Measurements from ENCODE around the gene TBC1D22A. TPM values are rescaled to one million over a fixed set of nuclear protein-coding genes. Genes with fewer than 3 reads are reported as not detected.

The TBC1D22A gene
- total RNA-seq, 3 donors from 2014 or later: 29.8 to 31.1 (median 29.9) TPM

- H3K36me3 Mint-ChIP-seq (ENCODE audit: insufficient read depth): peaks cover 8% of the 10 kb centered on the region
- H3K9me3 Mint-ChIP-seq: no peaks in the 10 kb centered on the region
- H3K4me1 Mint-ChIP-seq (ENCODE audit: low read depth): peaks cover 76% of the 10 kb centered on the region
- DNase-seq (no peak), ATAC-seq (no peak)
- no peaks in the 10 kb centered on the region for H3K27me3 Mint-ChIP-seq (ENCODE audit: low read depth)
- no peak overlapping the region for H3K4me3 Mint-ChIP-seq
Measured at GRCh38 chr22:46767249-46767985, 5.0 kb downstream of the TBC1D22A start.

- DNase-seq (no peak), ATAC-seq (no peak)
- H3K36me3 Mint-ChIP-seq (ENCODE audit: insufficient read depth): peaks cover 8% of the 10 kb centered on the region
- H3K4me1 Mint-ChIP-seq (ENCODE audit: low read depth): peaks cover 77% of the 10 kb centered on the region
- H3K9me3 Mint-ChIP-seq: no peaks in the 10 kb centered on the region
- no peak overlapping the region for H3K4me3 Mint-ChIP-seq
- H3K27me3 Mint-ChIP-seq (ENCODE audit: low read depth): no peaks in the 10 kb centered on the region
Measured at GRCh38 chr22:46769191-46769675, 6.8 kb downstream of the TBC1D22A start.

GRCh38 chr22:46769706-46770105 is 7.3 kb downstream of the TBC1D22A start:
- Mint-ChIP-seq H3K27me3 (ENCODE audit: low read depth) (no peaks in the 10 kb centered on the region), H3K4me1 (ENCODE audit: low read depth) (peaks cover 77% of the 10 kb centered on the region), H3K36me3 (ENCODE audit: insufficient read depth) (peaks cover 7% of the 10 kb centered on the region), H3K4me3 (no peak overlapping the region), H3K9me3 (no peaks in the 10 kb centered on the region)
- ATAC-seq: no peak
- no peak for DNase-seq

- Mint-ChIP-seq H3K36me3 (ENCODE audit: insufficient read depth) (peaks cover 7% of the 10 kb centered on the region), H3K4me3 (no peak overlapping the region), H3K9me3 (no peaks in the 10 kb centered on the region), H3K27me3 (ENCODE audit: low read depth) (no peaks in the 10 kb centered on the region), H3K4me1 (ENCODE audit: low read depth) (peaks cover 77% of the 10 kb centered on the region)
- DNase-seq (no peak), ATAC-seq (no peak)
Measured at GRCh38 chr22:46770151-46770641, 7.7 kb downstream of the TBC1D22A start.

- H3K4me1 Mint-ChIP-seq (ENCODE audit: low read depth): peaks cover 78% of the 10 kb centered on the region
- DNase-seq (no peak), ATAC-seq (no peak)
- H3K9me3 Mint-ChIP-seq: no peaks in the 10 kb centered on the region
- H3K36me3 Mint-ChIP-seq (ENCODE audit: insufficient read depth): peaks cover 7% of the 10 kb centered on the region
- H3K4me3 Mint-ChIP-seq: peak overlapping the region; percentile 48
- H3K27me3 Mint-ChIP-seq (ENCODE audit: low read depth): no peaks in the 10 kb centered on the region
Measured at GRCh38 chr22:46770726-46771125, 8.3 kb downstream of the TBC1D22A start.

- DNase-seq (no peak), ATAC-seq (no peak)
- H3K4me1 Mint-ChIP-seq (ENCODE audit: low read depth): peaks cover 86% of the 10 kb centered on the region
- H3K36me3 Mint-ChIP-seq (ENCODE audit: insufficient read depth): peaks cover 4% of the 10 kb centered on the region
- no peaks in the 10 kb centered on the region for H3K27me3 Mint-ChIP-seq (ENCODE audit: low read depth)
- H3K9me3 Mint-ChIP-seq: no peaks in the 10 kb centered on the region
- H3K4me3 Mint-ChIP-seq: no peak overlapping the region
Measured at GRCh38 chr22:46773076-46773475, 10.6 kb downstream of the TBC1D22A start.

GRCh38 chr22:46774253-46774979 is 12.0 kb downstream of the TBC1D22A start:
- peak; percentile 55 to 56 for ATAC-seq
- Mint-ChIP-seq H3K4me1 (ENCODE audit: low read depth) (peaks cover 84% of the 10 kb centered on the region), H3K36me3 (ENCODE audit: insufficient read depth) (peaks cover 4% of the 10 kb centered on the region), H3K4me3 (peak overlapping the region; percentile 79), H3K27me3 (ENCODE audit: low read depth) (no peaks in the 10 kb centered on the region), H3K9me3 (no peaks in the 10 kb centered on the region)
- no peak for DNase-seq

- Mint-ChIP-seq H3K4me1 (ENCODE audit: low read depth) (peaks cover 80% of the 10 kb centered on the region), H3K9me3 (no peaks in the 10 kb centered on the region), H3K4me3 (peak overlapping the region; percentile 79), H3K27me3 (ENCODE audit: low read depth) (no peaks in the 10 kb centered on the region), H3K36me3 (ENCODE audit: insufficient read depth) (peaks cover 1% of the 10 kb centered on the region)
- DNase-seq (no peak), ATAC-seq (no peak)
Measured at GRCh38 chr22:46774980-46775849, 12.8 kb downstream of the TBC1D22A start.

- Mint-ChIP-seq H3K36me3 (ENCODE audit: insufficient read depth) (no peaks in the 10 kb centered on the region), H3K4me3 (peak overlapping the region; percentile 79), H3K27me3 (ENCODE audit: low read depth) (no peaks in the 10 kb centered on the region), H3K4me1 (ENCODE audit: low read depth) (peaks cover 77% of the 10 kb centered on the region), H3K9me3 (no peaks in the 10 kb centered on the region)
- ATAC-seq (no peak), DNase-seq (no peak)
Measured at GRCh38 chr22:46775850-46776826, 13.7 kb downstream of the TBC1D22A start.

- DNase-seq: no peak
- H3K4me3 Mint-ChIP-seq: peak overlapping the region; percentile 61
- no peaks in the 10 kb centered on the region for H3K36me3 Mint-ChIP-seq (ENCODE audit: insufficient read depth)
- no peaks in the 10 kb centered on the region for H3K9me3 Mint-ChIP-seq
- no peaks in the 10 kb centered on the region for H3K27me3 Mint-ChIP-seq (ENCODE audit: low read depth)
- peaks cover 79% of the 10 kb centered on the region for H3K4me1 Mint-ChIP-seq (ENCODE audit: low read depth)
- no peak for ATAC-seq
Measured at GRCh38 chr22:46776876-46777608, 14.6 kb downstream of the TBC1D22A start.

- DNase-seq (peak; percentile 33), ATAC-seq (peak; percentile 27 to 52)
- H3K36me3 Mint-ChIP-seq (ENCODE audit: insufficient read depth): no peaks in the 10 kb centered on the region
- H3K4me3 Mint-ChIP-seq: peak overlapping the region; percentile 61
- no peaks in the 10 kb centered on the region for H3K9me3 Mint-ChIP-seq
- H3K27me3 Mint-ChIP-seq (ENCODE audit: low read depth): no peaks in the 10 kb centered on the region
- H3K4me1 Mint-ChIP-seq (ENCODE audit: low read depth): peaks cover 81% of the 10 kb centered on the region
Measured at GRCh38 chr22:46777609-46777970, 15.1 kb downstream of the TBC1D22A start.

GRCh38 chr22:46779023-46779422 is 16.6 kb downstream of the TBC1D22A start:
- no peak for ATAC-seq
- Mint-ChIP-seq H3K4me1 (ENCODE audit: low read depth) (peaks cover 72% of the 10 kb centered on the region), H3K9me3 (no peaks in the 10 kb centered on the region), H3K4me3 (no peak overlapping the region), H3K27me3 (ENCODE audit: low read depth) (no peaks in the 10 kb centered on the region), H3K36me3 (ENCODE audit: insufficient read depth) (peaks cover 4% of the 10 kb centered on the region)
- DNase-seq: no peak

GRCh38 chr22:46779651-46780050 is 17.2 kb downstream of the TBC1D22A start:
- peaks cover 4% of the 10 kb centered on the region for H3K36me3 Mint-ChIP-seq (ENCODE audit: insufficient read depth)
- H3K27me3 Mint-ChIP-seq (ENCODE audit: low read depth): no peaks in the 10 kb centered on the region
- DNase-seq: no peak
- no peak for ATAC-seq
- H3K4me3 Mint-ChIP-seq: no peak overlapping the region
- H3K4me1 Mint-ChIP-seq (ENCODE audit: low read depth): peaks cover 65% of the 10 kb centered on the region
- H3K9me3 Mint-ChIP-seq: no peaks in the 10 kb centered on the region

Data from activated T-cell treated with anti-CD3 and anti-CD28 coated beads, Interleukin-2, amount 50 U/mL, for 4 hours (primary cell).